ENCODE measurements around the gene SCAPER.

Gene SCAPER

DNA sequence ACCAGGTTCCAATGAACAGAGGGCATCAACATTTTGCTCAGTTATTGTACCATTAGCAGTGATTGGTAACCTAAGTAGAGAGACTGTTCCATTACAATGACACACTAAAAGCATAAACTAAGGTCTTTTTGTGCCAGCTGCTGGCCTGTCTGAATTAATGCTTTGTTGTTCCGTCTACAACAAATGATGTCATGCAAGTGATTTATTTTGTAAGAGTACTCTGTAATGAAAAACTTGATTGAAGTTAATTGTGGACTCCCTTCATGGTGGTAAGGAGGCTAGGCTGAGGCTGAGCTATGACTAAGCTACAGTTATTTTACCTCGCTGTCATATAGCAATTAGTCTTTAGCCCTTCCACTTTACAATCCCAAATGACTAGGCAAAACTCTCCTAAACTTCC, 49.6 kb upstream of the SCAPER start (continued):
- TF ChIP-seq SP3 (tag by site-specific recombination; IDR thresholded peaks at IDR 0.05) (no peak), KLF10 (tag by site-specific recombination; IDR thresholded peaks at IDR 0.05) (peak; percentile 60; the same call in 1 of the 2 replicates), FEZF1 (tag by site-specific recombination; IDR thresholded peaks at IDR 0.05) (peak; percentile 77)

DNA sequence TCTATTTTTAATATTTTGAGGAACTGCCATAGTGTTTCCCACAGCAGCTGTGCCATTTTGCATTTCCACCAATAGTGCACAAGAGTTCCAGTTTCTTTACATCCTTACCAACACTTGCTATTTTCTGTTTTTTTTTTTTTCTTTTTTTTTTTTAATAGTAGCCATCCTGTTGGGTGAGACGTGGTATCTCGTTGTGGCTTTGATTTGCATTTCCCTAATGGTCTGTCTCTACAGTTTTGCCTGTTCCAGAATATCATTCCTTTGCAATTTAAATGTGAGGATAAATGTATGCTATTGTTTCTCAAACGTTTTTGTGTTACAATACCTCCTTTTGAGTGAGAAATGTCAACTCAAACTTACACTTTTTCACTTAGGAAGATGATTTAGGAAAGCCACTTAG, 48.8 kb upstream of the SCAPER start:
- Histone ChIP-seq H3K36me3 (ENCODE audit: control insufficient read depth in 2 of 2, insufficient read depth in 1 of 2, low read length in 2 of 2) (peaks cover 20% of the 10 kb centered on the region in 2 experiments), H3K4me1 (ENCODE audit: control insufficient read depth, insufficient read depth, low read length) (peaks cover 11% of the 10 kb centered on the region), H3K9me3 (ENCODE audit: control insufficient read depth, insufficient read depth, low read depth, low read length) (no peaks in the 10 kb centered on the region), H3K4me3 (ENCODE audit: low read depth, low read length) (no peak overlapping the region), H3K27ac (ENCODE audit: extremely low read depth, low read depth, low read length) (no peak overlapping the region)
- TF ChIP-seq, protein P1, sequence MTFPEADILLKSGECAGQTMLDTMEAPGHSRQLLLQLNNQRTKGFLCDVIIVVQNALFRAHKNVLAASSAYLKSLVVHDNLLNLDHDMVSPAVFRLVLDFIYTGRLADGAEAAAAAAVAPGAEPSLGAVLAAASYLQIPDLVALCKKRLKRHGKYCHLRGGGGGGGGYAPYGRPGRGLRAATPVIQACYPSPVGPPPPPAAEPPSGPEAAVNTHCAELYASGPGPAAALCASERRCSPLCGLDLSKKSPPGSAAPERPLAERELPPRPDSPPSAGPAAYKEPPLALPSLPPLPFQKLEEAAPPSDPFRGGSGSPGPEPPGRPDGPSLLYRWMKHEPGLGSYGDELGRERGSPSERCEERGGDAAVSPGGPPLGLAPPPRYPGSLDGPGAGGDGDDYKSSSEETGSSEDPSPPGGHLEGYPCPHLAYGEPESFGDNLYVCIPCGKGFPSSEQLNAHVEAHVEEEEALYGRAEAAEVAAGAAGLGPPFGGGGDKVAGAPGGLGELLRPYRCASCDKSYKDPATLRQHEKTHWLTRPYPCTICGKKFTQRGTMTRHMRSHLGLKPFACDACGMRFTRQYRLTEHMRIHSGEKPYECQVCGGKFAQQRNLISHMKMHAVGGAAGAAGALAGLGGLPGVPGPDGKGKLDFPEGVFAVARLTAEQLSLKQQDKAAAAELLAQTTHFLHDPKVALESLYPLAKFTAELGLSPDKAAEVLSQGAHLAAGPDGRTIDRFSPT (tag by site-specific recombination; IDR thresholded peaks at IDR 0.05): no peak
- ChIA-PET CTCF (interaction anchor here (0.8 kb wide), 1 partner anchor 19 kb away, joined by 4 read pairs; no protein-coding TSS in a partner anchor), POLR2A (interaction anchor here (0.6 to 2.0 kb wide), 3 partner anchors 12 to 788 kb away, joined by 3 to 6 read pairs (median 4); partner anchors contain the start of gene RCN2)

DNA sequence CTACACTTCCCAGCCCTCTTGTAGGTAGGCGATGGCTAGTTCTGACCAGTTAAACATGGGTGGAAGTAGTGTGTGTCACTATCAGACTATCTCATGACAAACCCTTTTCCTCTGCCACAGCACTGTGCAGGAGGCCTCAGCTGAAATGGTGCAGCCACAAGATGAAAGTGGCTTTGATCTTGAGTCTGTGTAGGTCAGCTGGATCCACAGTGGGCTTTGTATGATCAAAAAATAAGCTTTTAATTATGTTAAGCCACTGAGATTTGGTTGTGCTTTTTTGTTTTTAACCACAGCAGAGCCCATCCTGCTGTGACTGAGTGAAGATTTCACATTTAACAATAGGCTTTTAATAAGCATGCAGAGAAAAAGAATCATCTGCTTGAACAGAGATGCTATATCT, 46.1 kb upstream of the SCAPER start:
- ChIA-PET CTCF (interaction anchor here (0.6 to 1.3 kb wide), 3 partner anchors 9 to 509 kb away, joined by 3 read pairs; no protein-coding TSS in a partner anchor), POLR2A (interaction anchor here (1.7 kb wide), 1 partner anchor 20 kb away, joined by 6 read pairs; the partner anchor contains the start of gene RCN2)
- TF ChIP-seq ZNF654 (tag by site-specific recombination; IDR thresholded peaks at IDR 0.05; ENCODE audit: low read depth) (no peak), FEZF1 (tag by site-specific recombination; IDR thresholded peaks at IDR 0.05) (0 out of 2 replicates have a peak, but pooled peaks have one; percentile 18), GLIS1 (tag by site-specific recombination; IDR thresholded peaks at IDR 0.05) (0 out of 2 replicates have a peak, but pooled peaks have one; percentile 17), ZNF585B (tag by site-specific recombination; IDR thresholded peaks at IDR 0.05) (no peak), ZNF341 (tag by site-specific recombination; IDR thresholded peaks at IDR 0.05; ENCODE audit: low read depth) (no peak), ZNF248 (tag by site-specific recombination; IDR thresholded peaks at IDR 0.05) (no peak), ZNF76 (tag by site-specific recombination; IDR thresholded peaks at IDR 0.05; ENCODE audit: borderline replicate concordance, low read depth) (no peak), SALL2 (tag by site-specific recombination; IDR thresholded peaks at IDR 0.05; ENCODE audit: borderline replicate concordance) (no peak), ZBTB48 (tag by site-specific recombination; IDR thresholded peaks at IDR 0.05) (no peak), MYNN (tag by site-specific recombination; IDR thresholded peaks at IDR 0.05; ENCODE audit: borderline replicate concordance) (no peak), EGR2 (tag by site-specific recombination; IDR thresholded peaks at IDR 0.05; ENCODE audit: low read depth) (no peak)
- TF ChIP-seq, protein P2, sequence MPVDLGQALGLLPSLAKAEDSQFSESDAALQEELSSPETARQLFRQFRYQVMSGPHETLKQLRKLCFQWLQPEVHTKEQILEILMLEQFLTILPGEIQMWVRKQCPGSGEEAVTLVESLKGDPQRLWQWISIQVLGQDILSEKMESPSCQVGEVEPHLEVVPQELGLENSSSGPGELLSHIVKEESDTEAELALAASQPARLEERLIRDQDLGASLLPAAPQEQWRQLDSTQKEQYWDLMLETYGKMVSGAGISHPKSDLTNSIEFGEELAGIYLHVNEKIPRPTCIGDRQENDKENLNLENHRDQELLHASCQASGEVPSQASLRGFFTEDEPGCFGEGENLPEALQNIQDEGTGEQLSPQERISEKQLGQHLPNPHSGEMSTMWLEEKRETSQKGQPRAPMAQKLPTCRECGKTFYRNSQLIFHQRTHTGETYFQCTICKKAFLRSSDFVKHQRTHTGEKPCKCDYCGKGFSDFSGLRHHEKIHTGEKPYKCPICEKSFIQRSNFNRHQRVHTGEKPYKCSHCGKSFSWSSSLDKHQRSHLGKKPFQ (tag by site-specific recombination; IDR thresholded peaks at IDR 0.05): no peak
- Histone ChIP-seq H3K36me3 (ENCODE audit: control insufficient read depth in 2 of 2, insufficient read depth in 1 of 2, low read length in 2 of 2) (peaks cover 47% of the 10 kb centered on the region in 2 experiments), H3K27ac (ENCODE audit: extremely low read depth, low read depth, low read length) (no peak overlapping the region), H3K4me1 (ENCODE audit: control insufficient read depth, insufficient read depth, low read length) (peaks cover 11% of the 10 kb centered on the region), H3K4me3 (ENCODE audit: low read depth, low read length) (no peak overlapping the region), H3K9me3 (ENCODE audit: control insufficient read depth, insufficient read depth, low read depth, low read length) (no peaks in the 10 kb centered on the region)

DNA sequence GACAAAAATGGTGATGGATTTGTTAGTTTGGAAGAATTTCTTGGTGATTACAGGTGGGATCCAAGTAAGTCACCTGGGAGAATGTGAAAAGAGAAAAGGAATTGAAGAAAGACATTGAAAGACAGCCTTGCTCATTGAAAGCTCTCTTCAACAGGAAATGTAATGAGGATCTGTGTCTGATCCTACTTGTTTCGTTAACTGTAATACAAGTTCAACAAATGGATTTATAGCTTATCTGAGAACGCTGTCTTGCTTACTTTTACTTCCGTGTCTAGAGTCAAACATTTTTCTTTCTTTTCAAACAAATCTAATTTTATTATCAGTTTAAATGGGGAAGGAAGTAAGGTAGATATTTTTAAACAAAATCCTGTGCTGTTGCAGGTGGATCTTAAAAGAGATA, 42.3 kb upstream of the SCAPER start:
- Histone ChIP-seq H3K9me3 (ENCODE audit: control insufficient read depth, insufficient read depth, low read depth, low read length) (no peaks in the 10 kb centered on the region), H3K36me3 (ENCODE audit: control insufficient read depth in 2 of 2, insufficient read depth in 1 of 2, low read length in 2 of 2) (peaks cover 68 to 77% of the 10 kb centered on the region in 2 experiments), H3K4me3 (ENCODE audit: low read depth, low read length) (no peak overlapping the region), H3K4me1 (ENCODE audit: control insufficient read depth, insufficient read depth, low read length) (no peaks in the 10 kb centered on the region), H3K27ac (ENCODE audit: extremely low read depth, low read depth, low read length) (no peak overlapping the region)
- ChIA-PET POLR2A (interaction anchor here (1.8 kb wide), 1 partner anchor 16 kb away, joined by 4 read pairs; the partner anchor contains the start of gene RCN2), CTCF (interaction anchor here (0.7 to 1.4 kb wide), 2 partner anchors 14 to 26 kb away, joined by 4 to 6 read pairs; no protein-coding TSS in a partner anchor)
- TF ChIP-seq ZNF292 (tag by site-specific recombination; IDR thresholded peaks at IDR 0.05; ENCODE audit: borderline replicate concordance, low read depth): no peak
- TF ChIP-seq ZNF394 (tag by site-specific recombination; IDR thresholded peaks at IDR 0.05; ENCODE audit: borderline replicate concordance): no peak
- TF ChIP-seq ZNF596 (tag by site-specific recombination; IDR thresholded peaks at IDR 0.05): no peak
- no peak for TF ChIP-seq SALL2 (tag by site-specific recombination; IDR thresholded peaks at IDR 0.05; ENCODE audit: borderline replicate concordance)
- TF ChIP-seq KLF1 (tag by site-specific recombination; IDR thresholded peaks at IDR 0.05): no peak
- no peak for TF ChIP-seq ZNF19 (tag by site-specific recombination; IDR thresholded peaks at IDR 0.05; ENCODE audit: low read depth)
- TF ChIP-seq ZNF341 (tag by site-specific recombination; IDR thresholded peaks at IDR 0.05; ENCODE audit: low read depth): no peak
- TF ChIP-seq ZNF335 (tag by site-specific recombination; conservative IDR thresholded peaks at IDR 0.05): no peak
- no peak for TF ChIP-seq ZNF433 (tag by site-specific recombination; IDR thresholded peaks at IDR 0.05; ENCODE audit: low read depth)
- TF ChIP-seq MYNN (tag by site-specific recombination; IDR thresholded peaks at IDR 0.05; ENCODE audit: borderline replicate concordance): no peak
- no peak for TF ChIP-seq ZNF223 (tag by site-specific recombination; IDR thresholded peaks at IDR 0.05)
- no peak for TF ChIP-seq ZNF221 (tag by site-specific recombination; IDR thresholded peaks at IDR 0.05; ENCODE audit: borderline replicate concordance)
- TF ChIP-seq ZSCAN23 (tag by site-specific recombination; IDR thresholded peaks at IDR 0.05): no peak

Measured in HEK293 (cell line).